Duodenal mucosa (tissue), 2 donors: Measurements from ENCODE around the gene SIPA1L3.
A peak's percentile ranks its signal among the peaks of the same experiment; 100 is the strongest.
"Not testable (repeated sequence)": the region's sequence is repeated elsewhere in the genome, so short reads cannot be mapped to it uniquely, and the experiment has no call there.

Experiments used
- H3K27ac ChIP-seq: one replicate; pipeline ENCODE4 v1.7.0; 2013; ENCODE audit warnings: low read depth, low read length
- H3K27me3 ChIP-seq, 2 donors: one replicate each; pipeline ENCODE4 v1.7.0; 2013; ENCODE audit warnings: low read length in 2 of 2, control low read depth in 1 of 2; ENCODE audit not compliant: insufficient read depth in 2 of 2, control insufficient read depth in 1 of 2
- H3K36me3 ChIP-seq, 2 donors: one replicate each; pipeline ENCODE4 v1.7.0; 2013; ENCODE audit warnings: low read length in 2 of 2, control low read depth in 1 of 2; ENCODE audit not compliant: insufficient read depth in 2 of 2, control insufficient read depth in 1 of 2
- H3K4me1 ChIP-seq, 2 donors: one replicate each; pipeline ENCODE4 v1.7.0; 2013; ENCODE audit warnings: low read length in 2 of 2, control low read depth in 1 of 2; ENCODE audit not compliant: insufficient read depth in 2 of 2, control insufficient read depth in 1 of 2
- H3K4me3 ChIP-seq, 2 donors: one replicate each; pipeline ENCODE4 v1.7.0; 2013; ENCODE audit warnings: low read length in 2 of 2, low read depth in 1 of 2
- H3K9ac ChIP-seq, 2 donors: one replicate each; pipeline ENCODE4 v1.7.0; 2013; ENCODE audit warnings: low read length in 2 of 2, low read depth in 1 of 2
- H3K9me3 ChIP-seq, 2 donors: one replicate each; pipeline ENCODE4 v1.7.0; 2013; ENCODE audit warnings: low read length in 2 of 2, control low read depth in 1 of 2; ENCODE audit not compliant: control insufficient read depth in 1 of 2

SIPA1L3 gene

GRCh38 chr19:37907735-37908455 is 887 bp downstream of the SIPA1L3 start:
- Histone ChIP-seq H3K9ac (peak overlapping the region; percentile 75 to 79), H3K4me3 (peak overlapping the region; percentile 83 to 97), H3K27ac (no peak overlapping the region), H3K27me3 (no peaks in the 10 kb centered on the region), H3K36me3 (no peaks in the 10 kb centered on the region), H3K4me1 (peaks cover 13 to 15% of the 10 kb centered on the region in 2 donors), H3K9me3 (no peaks in the 10 kb centered on the region)

GRCh38 chr19:37909661-37910199 is 2.7 kb downstream of the SIPA1L3 start:
- no peaks in the 10 kb centered on the region for H3K27me3 ChIP-seq
- H3K9ac ChIP-seq = no peak overlapping the region
- peaks cover 13 to 15% of the 10 kb centered on the region in 2 donors for H3K4me1 ChIP-seq
- H3K9me3 ChIP-seq = no peaks in the 10 kb centered on the region
- H3K36me3 ChIP-seq = no peaks in the 10 kb centered on the region
- H3K4me3 ChIP-seq = no peak overlapping the region
- no peak overlapping the region for H3K27ac ChIP-seq

GRCh38 chr19:37914908-37915307 is 7.9 kb downstream of the SIPA1L3 start:
- Histone ChIP-seq H3K27me3 (no peaks in the 10 kb centered on the region), H3K36me3 (peaks cover 0 to 6% of the 10 kb centered on the region in 2 donors), H3K4me1 (peaks cover 0 to 4% of the 10 kb centered on the region in 2 donors), H3K9ac (no peak overlapping the region), H3K4me3 (no peak overlapping the region), H3K27ac (no peak overlapping the region), H3K9me3 (no peaks in the 10 kb centered on the region)

- H3K27ac ChIP-seq = no peak overlapping the region
- H3K4me1 ChIP-seq = peaks cover 6 to 9% of the 10 kb centered on the region in 2 donors
- no peaks in the 10 kb centered on the region for H3K9me3 ChIP-seq
- H3K27me3 ChIP-seq = no peaks in the 10 kb centered on the region
- H3K4me3 ChIP-seq = no peak overlapping the region
- H3K36me3 ChIP-seq = peaks cover 0 to 15% of the 10 kb centered on the region in 2 donors
- no peak overlapping the region for H3K9ac ChIP-seq
Measured at GRCh38 chr19:37920591-37921450, 13.8 kb downstream of the SIPA1L3 start.

- Histone ChIP-seq H3K4me1 (peaks cover 19 to 21% of the 10 kb centered on the region in 2 donors), H3K4me3 (peak overlapping the region in 1 of 2 donors; percentile 1)
- not testable (repeated sequence) for H3K9ac ChIP-seq, H3K27me3 ChIP-seq, H3K9me3 ChIP-seq, H3K27ac ChIP-seq, H3K36me3 ChIP-seq
Measured at GRCh38 chr19:37924573-37924972, 17.6 kb downstream of the SIPA1L3 start.

GRCh38 chr19:37925212-37925611 is 18.2 kb downstream of the SIPA1L3 start:
- peaks cover 0 to 10% of the 10 kb centered on the region in 2 donors for H3K36me3 ChIP-seq
- H3K4me3 ChIP-seq = peak overlapping the region in 1 of 2 donors; percentile 1
- H3K9ac ChIP-seq = no peak overlapping the region
- no peaks in the 10 kb centered on the region for H3K9me3 ChIP-seq
- H3K27ac ChIP-seq = no peak overlapping the region
- no peaks in the 10 kb centered on the region for H3K27me3 ChIP-seq
- H3K4me1 ChIP-seq = peaks cover 20 to 25% of the 10 kb centered on the region in 2 donors

- H3K4me1 ChIP-seq = peaks cover 30 to 35% of the 10 kb centered on the region in 2 donors
- no peaks in the 10 kb centered on the region for H3K9me3 ChIP-seq
- H3K4me3 ChIP-seq = no peak overlapping the region
- H3K27me3 ChIP-seq = no peaks in the 10 kb centered on the region
- peaks cover 0 to 5% of the 10 kb centered on the region in 2 donors for H3K36me3 ChIP-seq
- H3K9ac ChIP-seq = no peak overlapping the region
- no peak overlapping the region for H3K27ac ChIP-seq
Measured at GRCh38 chr19:37926255-37926654, 19.2 kb downstream of the SIPA1L3 start.

GRCh38 chr19:37926711-37927110 is 19.7 kb downstream of the SIPA1L3 start:
- no peak overlapping the region for H3K4me3 ChIP-seq
- H3K27ac ChIP-seq = no peak overlapping the region
- H3K9me3 ChIP-seq = no peaks in the 10 kb centered on the region
- no peaks in the 10 kb centered on the region for H3K27me3 ChIP-seq
- H3K9ac ChIP-seq = no peak overlapping the region
- peaks cover 31 to 40% of the 10 kb centered on the region in 2 donors for H3K4me1 ChIP-seq
- peaks cover 0 to 2% of the 10 kb centered on the region in 2 donors for H3K36me3 ChIP-seq

GRCh38 chr19:37928527-37929286 is 21.7 kb downstream of the SIPA1L3 start:
- Histone ChIP-seq H3K36me3 (no peaks in the 10 kb centered on the region), H3K9ac (no peak overlapping the region), H3K9me3 (no peaks in the 10 kb centered on the region), H3K4me3 (peak overlapping the region in 1 of 2 donors; percentile 40), H3K27me3 (no peaks in the 10 kb centered on the region), H3K27ac (no peak overlapping the region), H3K4me1 (peaks cover 44 to 56% of the 10 kb centered on the region in 2 donors)
